GM21825 (cell line): Measurements from ENCODE around the gene PIAS1.
"Not testable (repeated sequence)": the region's sequence is repeated elsewhere in the genome, so short reads cannot be mapped to it uniquely, and the experiment has no call there.

Experiments used
- ATAC-seq: cut with Tn5 transposase; IDR thresholded peaks from one replicate; pipeline ENCODE4 v1.9.1; 2021; ENCODE audit warnings: mild to moderate bottlenecking, moderate library complexity; ENCODE audit not compliant: unreplicated experiment

The PIAS1 gene

DNA sequence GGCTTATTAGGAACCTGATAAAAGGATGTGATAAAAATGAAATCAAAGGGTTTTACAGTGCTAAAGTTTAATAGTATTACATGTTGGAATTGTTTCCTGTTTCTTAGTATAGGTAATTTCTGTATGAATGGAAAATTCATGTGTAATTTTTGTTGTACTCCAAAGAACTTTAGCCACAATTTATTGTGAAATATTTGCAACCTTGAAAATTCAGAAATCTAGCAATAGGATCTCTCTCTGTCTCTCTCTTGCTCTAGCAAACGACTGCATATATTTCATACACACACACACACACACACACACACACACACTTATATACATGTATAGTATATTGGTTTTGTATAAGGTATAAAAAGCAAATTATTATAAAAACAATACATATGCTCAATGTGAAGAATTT lies 59.6 kb downstream of the PIAS1 start:
- no peak for ATAC-seq

DNA sequence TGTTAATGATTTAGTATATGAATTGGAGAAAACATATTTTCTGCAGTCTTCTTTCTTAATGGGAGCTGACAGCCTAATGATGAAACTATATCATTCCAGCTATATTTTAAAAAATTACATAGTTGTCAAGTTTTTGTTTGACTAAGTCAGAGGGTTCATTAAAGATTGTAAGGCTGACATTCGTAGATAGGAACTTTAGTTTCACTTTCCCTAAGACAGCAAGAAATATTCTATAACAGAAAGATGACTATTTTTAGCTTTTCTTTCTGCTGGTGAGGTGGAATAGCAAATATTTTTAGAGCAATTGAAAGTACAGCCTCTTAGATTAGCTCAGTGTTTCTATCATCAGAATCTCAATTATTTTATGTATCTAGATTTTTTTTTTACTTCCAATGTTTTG lies 60.2 kb downstream of the PIAS1 start:
- ATAC-seq, result no peak

DNA sequence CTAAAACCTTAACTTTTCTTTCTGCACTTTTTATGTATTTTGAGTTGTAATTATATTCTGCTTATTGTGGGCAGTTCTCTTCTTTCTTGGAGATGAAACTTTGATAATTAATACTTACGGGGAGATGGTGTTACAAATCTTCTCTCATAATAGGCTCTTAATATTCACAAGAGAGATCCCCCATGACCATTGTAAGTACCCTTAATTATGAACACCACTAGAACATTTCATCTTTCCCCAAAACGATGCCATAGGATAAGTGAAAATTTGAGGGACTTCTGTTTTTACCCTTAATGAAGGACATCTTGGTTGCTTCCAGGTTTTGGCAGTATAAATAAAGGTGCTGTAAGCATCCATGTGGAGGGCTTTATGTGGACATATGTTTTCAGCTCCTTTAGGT lies 60.7 kb downstream of the PIAS1 start:
- no peak for ATAC-seq

DNA sequence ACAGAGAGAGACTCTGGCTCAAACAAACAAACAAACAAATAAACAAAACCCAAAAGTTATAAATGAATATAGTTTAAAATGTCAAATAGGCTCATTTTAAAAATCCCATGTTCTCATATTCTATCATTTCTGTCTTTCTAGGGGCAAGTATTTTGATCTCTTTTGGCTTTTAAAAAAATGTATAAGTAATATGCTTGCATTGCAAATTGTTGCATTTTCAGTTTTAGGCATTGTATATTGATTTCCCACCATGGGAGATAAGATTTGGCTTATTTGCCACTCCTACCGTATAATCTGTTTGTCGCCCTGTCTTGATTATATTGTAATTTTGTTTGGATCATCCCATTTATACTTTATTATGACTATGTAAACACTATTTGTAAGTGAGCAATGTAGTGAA lies 70.6 kb downstream of the PIAS1 start:
- ATAC-seq, result no peak

DNA sequence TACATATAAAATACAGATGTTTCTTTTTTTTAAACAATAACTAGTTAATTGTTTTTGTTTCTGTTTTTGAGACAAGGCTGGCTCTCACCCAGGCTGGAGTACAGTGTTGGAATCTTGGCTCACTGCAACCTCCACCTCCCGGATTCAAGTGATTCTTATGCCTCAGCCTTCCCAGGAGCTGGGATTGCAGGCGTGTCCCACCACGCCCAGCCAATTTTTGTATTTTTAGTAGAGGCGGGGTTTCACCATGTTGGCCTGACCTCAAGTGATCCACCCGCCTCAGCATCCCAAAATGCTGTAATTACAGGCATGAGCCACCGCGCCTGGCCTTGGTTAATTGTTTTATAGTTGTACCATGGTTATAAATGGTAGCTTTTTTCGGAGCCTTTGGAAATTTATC lies 72.3 kb downstream of the PIAS1 start:
- no peak for ATAC-seq

DNA sequence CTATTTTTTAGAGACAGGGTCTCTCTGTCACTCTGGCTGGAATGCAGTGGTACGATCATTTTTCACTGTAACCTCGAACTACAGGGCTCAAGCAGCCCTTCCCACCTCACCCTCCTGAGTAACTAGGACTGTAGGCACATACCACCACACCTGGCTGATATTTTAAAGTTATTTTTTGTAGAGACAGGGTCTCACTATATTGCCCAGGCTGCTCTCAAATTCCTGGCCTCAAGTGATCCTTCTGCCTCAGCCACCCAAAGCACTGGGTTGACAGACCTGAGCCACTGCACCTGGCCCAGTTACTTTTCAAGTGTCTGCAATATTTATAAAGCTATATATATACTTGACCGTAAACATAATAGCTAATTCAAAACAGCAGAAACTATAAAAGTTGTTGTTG lies 75.0 kb downstream of the PIAS1 start:
- no peak for ATAC-seq

DNA sequence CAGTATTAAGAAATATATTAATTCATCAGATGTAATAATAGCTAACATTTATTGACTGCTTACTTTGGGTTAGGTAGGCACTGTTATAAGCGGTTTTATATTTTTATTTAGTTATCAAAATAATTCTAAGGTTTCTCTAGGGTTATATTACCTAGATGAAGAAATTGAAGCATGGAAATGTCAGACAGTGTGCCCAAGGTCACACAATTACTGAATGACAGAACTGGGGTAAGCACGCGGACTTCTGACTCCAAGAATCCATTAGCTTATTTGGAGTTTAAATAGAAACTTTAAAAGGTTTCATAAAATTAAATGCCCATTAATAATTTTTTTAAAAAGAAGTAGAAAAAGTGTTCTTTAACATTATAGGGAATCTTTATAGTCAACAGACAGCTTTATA lies 76.7 kb downstream of the PIAS1 start:
- ATAC-seq, result no peak

DNA sequence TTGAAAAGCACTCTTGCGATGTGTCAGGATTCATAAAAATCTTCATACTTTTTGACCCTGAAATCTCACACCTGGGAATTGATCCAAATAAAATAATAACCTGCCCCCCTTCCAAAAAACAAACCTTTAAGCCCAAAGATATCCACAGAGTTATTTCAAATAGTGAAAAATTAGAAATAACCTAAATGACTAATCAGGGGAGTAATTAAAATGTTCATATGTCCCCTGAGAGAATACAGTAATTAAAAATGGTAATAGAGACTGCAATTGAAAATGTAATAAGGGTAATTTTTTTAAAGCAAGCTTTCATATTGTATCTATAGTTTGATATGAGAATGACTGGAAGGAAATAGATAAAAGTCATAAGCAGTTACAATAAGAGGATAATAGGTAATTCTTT lies 83.0 kb downstream of the PIAS1 start:
- no peak for ATAC-seq

DNA sequence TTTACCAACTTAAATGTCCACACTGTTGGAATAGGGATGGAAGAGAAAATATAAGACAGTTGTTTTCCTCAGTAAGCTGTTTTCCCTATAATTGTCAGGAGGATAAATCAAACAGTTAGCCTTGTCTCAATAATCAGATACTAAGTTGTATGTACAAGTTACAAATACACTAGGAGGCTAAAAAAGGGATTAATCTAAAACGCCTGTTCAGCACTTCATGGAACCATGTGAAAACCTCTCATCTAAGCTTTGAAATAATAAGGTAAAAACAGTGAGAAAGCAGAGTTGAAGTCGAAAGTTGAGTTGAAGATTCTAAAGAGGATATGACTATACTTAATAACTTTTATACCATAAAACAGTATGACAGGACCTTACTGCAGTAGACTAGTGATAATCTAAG lies 89.0 kb downstream of the PIAS1 start:
- no peak for ATAC-seq

DNA sequence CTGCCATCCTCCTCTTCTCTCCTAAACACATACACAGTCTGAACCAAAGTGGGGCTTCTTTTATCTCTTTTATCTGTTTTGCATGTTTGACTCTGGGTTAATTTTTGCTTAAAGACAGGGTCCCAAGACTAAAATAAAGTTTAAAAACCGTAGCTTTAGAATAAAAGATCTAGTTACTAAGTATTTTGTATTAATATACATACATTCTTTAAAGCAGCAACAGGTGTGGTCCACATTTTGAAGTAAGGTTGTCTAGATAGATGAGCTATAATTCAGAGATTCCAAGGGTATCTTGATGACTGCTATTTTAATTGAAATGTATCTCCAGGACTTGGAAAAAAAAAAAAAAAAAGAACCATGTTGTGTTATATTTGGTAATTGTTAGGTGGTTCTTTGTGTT lies 89.7 kb downstream of the PIAS1 start:
- ATAC-seq, result no peak

DNA sequence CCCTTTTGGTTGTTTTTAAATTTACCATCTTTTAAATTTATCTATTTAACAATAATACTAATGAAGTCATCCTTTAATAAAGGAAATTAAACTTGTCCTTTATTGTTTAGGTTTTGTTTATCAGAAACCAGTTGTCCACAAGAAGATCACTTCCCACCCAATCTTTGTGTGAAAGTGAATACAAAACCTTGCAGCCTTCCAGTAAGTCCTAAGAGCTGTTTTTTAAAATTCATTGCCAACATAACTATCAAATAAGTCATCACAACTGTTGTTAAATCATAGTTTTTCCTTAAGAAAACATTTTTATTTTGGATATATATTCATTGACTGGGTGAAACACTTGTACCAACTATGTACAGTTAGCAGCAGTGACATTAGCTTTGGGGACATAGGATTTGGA lies 91.6 kb downstream of the PIAS1 start:
- no peak for ATAC-seq

DNA sequence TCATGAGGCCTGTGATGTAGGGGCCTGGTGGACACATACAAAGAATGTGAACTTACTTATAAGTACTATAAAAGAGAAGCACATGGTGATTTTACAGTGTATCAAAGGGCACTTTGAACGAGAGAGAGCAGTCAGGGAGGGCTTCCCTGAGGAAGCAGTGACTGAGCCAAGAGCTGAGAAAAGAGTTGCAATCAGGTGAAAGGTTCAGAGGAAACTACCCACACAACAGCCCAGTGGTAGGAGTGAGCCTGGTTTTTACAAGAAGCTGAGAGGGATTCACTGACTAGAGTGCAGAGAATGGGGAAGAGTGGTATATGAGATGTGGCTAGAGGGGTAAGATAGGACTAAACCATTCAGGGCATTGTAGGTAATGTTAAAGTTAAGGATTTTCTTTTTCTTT lies 93.9 kb downstream of the PIAS1 start:
- ATAC-seq, result no peak

DNA sequence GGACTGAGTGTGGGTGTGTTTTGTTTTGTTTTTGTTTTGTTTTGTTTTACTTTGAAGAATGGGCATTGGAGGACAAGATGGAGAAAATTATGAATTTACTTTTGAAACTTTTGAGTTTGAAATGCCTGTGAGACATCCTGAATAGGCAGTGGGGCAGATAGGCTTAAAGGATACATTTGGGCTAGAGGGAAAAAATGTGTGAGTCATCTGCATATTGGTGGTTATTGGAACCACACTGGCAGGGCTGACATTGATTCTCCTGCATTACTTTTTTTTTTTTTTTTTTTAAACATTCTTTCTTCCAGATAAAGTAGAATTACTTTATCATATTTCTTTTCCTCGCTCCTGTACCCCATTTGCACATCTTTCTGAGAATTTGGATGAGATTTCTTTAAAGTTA lies 94.9 kb downstream of the PIAS1 start:
- ATAC-seq, result no peak

DNA sequence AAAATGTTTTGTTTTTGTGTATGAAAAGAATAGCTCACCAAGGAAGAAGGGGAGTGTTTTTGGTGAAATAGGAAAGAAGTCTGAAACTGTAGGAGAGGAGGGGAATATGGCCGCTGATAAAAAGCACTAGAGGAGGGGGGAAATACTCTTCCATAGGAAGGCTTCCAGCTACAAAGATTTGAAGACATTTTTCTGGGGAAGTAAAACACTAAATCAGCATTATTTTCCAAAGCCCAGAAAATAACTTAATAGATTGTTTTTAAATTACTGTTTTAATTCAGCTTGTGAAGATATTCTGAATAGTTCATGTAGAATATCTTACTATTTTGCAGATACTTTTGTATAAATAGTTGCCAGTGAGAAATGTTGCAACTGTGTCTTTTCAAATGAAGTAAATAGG lies 96.1 kb downstream of the PIAS1 start:
- ATAC-seq, result no peak

DNA sequence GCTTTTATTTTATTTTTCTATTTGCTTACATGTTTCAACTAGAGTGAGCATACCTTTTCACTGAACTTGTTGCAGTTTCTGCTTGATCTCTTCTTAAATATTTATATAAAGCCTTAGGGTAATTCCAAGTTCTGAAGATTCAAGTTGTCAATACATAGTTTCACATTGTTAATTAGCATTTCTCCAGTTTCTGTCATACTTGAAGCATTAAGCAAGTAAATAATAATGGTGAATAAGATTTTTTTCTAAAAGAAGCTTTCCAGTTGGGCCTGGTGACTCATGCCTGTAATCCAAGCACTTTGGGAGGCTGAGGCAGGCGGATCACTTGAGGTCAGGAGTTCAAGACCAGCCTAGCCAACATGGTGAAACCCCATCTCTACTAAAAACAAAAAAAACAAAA lies 97.2 kb downstream of the PIAS1 start:
- ATAC-seq, result no peak

DNA sequence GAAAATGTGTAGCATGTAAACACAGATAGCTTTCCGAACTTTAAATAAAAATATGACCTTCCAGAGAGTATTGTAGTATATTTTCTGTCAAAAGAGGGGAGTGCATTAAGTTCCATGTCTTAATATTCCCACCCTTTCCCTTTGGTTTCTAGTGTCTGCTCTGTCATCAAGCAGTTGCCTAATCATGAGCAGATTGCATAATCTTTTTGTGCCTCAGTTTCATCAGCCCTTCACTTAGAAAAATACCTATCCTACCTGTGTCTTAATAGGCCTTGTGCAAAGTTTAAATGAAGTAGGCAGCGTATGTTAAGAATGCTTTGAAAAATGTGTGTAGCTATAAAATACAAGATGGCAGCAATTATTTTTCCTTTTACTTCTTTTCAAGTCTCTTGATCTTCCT lies 98.2 kb downstream of the PIAS1 start:
- ATAC-seq, result no peak

DNA sequence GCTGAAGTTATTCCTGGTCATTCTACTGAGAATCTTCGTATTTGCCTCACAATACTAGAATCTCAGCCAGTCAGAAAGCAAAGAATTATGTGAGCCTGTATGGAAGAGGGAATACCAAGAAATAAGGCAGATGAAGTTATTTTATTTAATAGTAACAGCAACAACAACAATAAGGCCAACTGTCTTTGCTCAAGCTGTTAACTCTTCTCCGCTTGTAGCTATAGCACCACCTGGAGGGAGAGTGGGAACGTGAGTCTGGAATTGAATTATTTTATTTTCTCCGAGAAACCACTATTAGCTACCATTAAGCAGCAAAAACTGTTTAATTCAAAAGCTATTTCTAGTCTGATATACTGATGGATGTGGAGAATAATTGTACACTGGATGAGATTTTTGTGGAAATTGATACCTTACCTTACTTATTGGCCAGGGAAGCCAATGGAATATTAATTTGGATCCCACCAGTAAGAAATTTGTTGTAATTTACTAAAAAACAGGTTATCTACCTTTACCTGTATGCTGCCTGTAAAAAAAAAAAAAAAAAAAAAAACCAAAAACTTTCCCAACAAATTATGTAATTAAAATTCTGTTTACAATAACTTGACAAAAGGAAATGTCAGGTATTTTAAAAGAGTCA lies 100.9 kb downstream of the PIAS1 start:
- ATAC-seq, result no peak

DNA sequence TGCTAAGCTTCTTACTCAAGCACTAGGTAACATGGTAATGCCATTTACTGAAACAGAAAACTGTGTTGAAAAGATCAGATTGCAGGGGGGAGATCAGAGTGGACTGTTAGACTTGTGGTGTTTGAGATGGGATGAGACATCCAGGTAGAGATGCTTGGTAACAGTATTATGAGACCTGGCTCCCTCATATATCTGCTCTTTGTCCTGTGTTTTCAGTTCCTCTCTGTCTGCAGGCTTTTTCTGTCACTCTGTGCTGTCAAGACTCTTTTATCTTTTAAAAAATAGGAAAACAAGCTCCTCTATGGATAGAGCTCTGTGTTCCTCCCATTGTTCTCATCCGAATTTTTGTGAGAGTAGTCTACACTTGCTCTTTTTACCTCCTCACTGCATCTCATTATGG lies 103.0 kb downstream of the PIAS1 start:
- no peak for ATAC-seq

DNA sequence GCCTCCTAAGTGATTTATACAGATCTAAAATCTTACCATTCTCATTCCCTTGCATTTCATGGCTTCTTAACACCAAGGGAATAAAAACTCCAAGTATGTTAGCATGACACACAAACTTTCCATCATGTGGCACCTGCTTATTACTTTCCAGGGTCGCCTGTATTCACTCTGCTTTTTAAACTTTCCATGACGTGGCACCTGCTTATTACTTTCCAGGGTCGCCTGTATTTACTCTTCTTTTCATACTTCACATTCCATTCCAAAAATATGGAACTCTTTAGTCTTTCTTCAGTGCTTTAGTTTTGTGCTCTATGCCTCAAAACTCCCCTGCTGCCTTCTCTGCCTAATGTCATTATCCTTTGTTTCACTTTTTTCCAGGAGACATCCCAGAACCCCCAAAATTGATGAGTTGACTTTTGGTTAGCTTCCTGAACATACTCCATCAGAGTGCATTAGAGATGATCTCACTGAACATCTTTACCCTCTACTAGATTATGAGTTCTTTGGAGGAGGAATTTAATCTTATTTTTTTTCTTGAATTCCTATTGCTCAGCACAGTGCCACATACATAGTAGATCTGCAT lies 104.0 kb downstream of the PIAS1 start:
- no peak for ATAC-seq

DNA sequence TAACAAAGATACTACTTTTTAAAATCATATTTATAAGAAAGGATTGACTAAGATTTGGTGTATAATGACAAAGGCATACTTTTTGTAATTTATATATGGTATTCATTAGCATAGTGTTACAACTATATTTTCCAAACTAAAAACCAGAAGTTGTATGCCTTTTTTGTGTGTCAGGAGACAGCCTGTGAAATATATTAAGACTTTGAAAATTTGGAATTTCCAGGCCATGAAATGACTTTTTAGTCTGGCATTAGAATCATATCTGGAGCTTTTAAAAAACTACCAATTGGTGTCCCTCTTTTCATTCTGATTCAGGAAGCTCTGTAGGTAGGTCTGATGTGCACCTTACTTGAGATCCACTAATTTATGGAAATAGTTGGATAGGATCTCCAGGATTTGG lies 109.1 kb downstream of the PIAS1 start:
- ATAC-seq, result no peak

DNA sequence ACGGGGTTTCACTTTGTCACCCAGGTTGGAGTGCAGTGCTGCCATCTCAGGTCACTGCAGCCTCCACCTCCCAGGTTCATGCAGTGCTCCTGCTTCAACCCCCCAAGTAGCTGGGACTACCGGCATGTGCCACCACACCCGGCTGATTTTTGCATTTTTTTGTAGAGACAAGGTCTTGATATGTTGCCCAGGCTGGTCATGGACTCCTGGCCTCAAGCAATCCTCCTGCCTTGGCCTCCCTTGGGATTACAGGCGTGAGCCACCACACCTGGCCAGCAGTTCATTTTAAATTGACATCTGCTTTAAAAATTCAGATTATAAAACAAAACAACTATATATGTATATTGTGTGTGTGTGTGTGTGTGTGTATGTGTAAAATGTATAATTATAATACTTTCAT lies 112.7 kb downstream of the PIAS1 start:
- ATAC-seq, result no peak

DNA sequence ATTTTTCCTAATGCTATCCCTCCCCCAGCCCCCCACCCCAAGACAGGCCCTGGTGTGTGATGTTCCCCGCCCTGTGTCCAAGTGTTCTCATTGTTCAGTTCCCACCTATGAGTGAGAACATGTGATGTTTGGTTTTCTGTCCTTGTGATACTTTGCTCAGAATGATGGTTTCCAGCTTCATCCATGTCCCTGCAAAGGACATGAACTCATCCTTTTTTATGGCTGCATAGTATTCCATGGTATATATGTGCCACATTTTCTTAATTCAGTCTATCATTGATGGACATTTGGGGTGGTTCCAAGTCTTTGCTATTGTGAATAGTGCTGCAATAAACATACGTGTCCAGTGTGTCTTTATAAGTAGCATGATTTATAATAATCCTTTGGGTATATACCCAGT lies 117.9 kb downstream of the PIAS1 start:
- ATAC-seq, result not testable (repeated sequence)

DNA sequence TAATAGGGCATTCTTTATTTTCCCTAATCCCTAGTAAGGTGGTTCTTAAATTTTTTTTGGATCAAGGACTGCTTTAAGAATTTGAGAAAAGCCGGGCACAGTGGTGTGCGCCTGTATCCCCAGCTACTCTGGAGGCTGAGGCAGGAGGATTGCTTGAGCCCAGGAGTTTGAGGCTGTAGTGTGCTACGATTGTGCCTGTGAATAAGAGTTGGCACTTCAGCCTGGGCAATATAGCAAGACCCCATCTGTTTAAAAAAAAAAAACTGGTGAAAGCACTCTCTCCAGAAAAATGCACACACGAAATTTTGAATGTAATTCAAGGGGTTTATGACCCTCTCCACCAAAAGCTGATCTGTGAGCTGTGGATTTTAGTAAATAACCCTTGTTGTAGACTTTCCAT lies 119.0 kb downstream of the PIAS1 start:
- no peak for ATAC-seq
